HEK293 (cell line): Measurements from ENCODE around the gene SORBS2.

Source experiments
- CTCF ChIA-PET: fragments of 350-600 bp; formaldehyde crosslinking; extraction: SDS; loops from one replicate; lab custom pipeline; 2021; ENCODE audit warnings: antibody characterized with exemption; lab: Yijun Ruan, JAX
- POLR2A ChIA-PET: fragments of 300-600 bp; formaldehyde crosslinking; extraction: SDS; loops from one replicate; lab custom pipeline; 2020; ENCODE audit warnings: antibody characterized with exemption, inconsistent platforms; lab: Yijun Ruan, JAX
- H3K27ac ChIP-seq: fragments of 200-500 bp; sonication (Bioruptor generic); 2 replicates; pipeline ENCODE4 v1.5.1; 2014; ENCODE audit warnings: low read depth, low read length, control low read depth, inconsistent platforms; ENCODE audit errors: extremely low read depth
- H3K36me3 ChIP-seq, 2 experiments: fragments of 200-500 bp in 1 of 2; sonication (Bioruptor generic) in 1 of 2; 1 replicate in 1 of 2; 2 replicates in 1 of 2; pipeline ENCODE4 v1.5.1; 2014 to 2017; ENCODE audit warnings: inconsistent platforms in 2 of 2, low read length in 2 of 2; ENCODE audit not compliant: control insufficient read depth in 2 of 2, insufficient read depth in 1 of 2
- H3K4me1 ChIP-seq: fragments of 200-500 bp; sonication (Bioruptor generic); 2 replicates; pipeline ENCODE4 v1.5.1; 2014; ENCODE audit warnings: mild to moderate bottlenecking, low read length, inconsistent platforms; ENCODE audit not compliant: control insufficient read depth, insufficient read depth
- H3K4me3 ChIP-seq: 2 replicates; pipeline ENCODE4 v1.5.1; 2011; ENCODE audit warnings: low read depth, mild to moderate bottlenecking, control low read depth, low read length, moderate library complexity
- H3K9me3 ChIP-seq: fragments of 200-500 bp; sonication (Bioruptor generic); 2 replicates; pipeline ENCODE4 v1.5.1; 2014; ENCODE audit warnings: low read depth, low read length, inconsistent platforms; ENCODE audit not compliant: control insufficient read depth, insufficient read depth
- GLI2 ChIP-seq: fragments of 450-650 bp; formaldehyde crosslinking; IDR thresholded peaks from 2 replicates; pipeline ENCODE4; 2017; ENCODE audit warnings: missing biosample characterization, missing genetic modification characterization, low read depth, borderline replicate concordance
- GLI4 ChIP-seq: fragments of 450-650 bp; formaldehyde crosslinking; IDR thresholded peaks from 2 replicates; pipeline ENCODE4 v1.5.1; 2016; ENCODE audit warnings: missing biosample characterization, missing genetic modification characterization
- HOXC10 ChIP-seq: sonication (generic); formaldehyde crosslinking; IDR thresholded peaks from 2 replicates; pipeline ENCODE4 v1.8.1; 2023; ENCODE audit warnings: mild to moderate bottlenecking, missing genetic modification reagents
- PRDM10 ChIP-seq: fragments of 450-650 bp; formaldehyde crosslinking; IDR thresholded peaks from 2 replicates; pipeline ENCODE4 v1.5.1; 2016; ENCODE audit warnings: missing biosample characterization, missing genetic modification characterization
- PRDM4 ChIP-seq: fragments of 450-650 bp; formaldehyde crosslinking; IDR thresholded peaks from 2 replicates; pipeline ENCODE4 v1.5.1; 2017; ENCODE audit warnings: missing biosample characterization, missing genetic modification characterization
- SETDB1 ChIP-seq: IDR thresholded peaks from one replicate; pipeline ENCODE4 v1.6.1; 2017; ENCODE audit warnings: mild to moderate bottlenecking, low read length, moderate library complexity, mixed read lengths; ENCODE audit not compliant: insufficient read length
- ZNF221 ChIP-seq: fragments of 450-650 bp; formaldehyde crosslinking; IDR thresholded peaks from 2 replicates; pipeline ENCODE4 v1.5.1; 2017; ENCODE audit warnings: missing biosample characterization, missing genetic modification characterization, borderline replicate concordance
- ZNF248 ChIP-seq: fragments of 450-650 bp; formaldehyde crosslinking; IDR thresholded peaks from 2 replicates; pipeline ENCODE4 v1.5.1; 2017; ENCODE audit warnings: missing biosample characterization, missing genetic modification characterization
- ZNF292 ChIP-seq: fragments of 450-650 bp; formaldehyde crosslinking; IDR thresholded peaks from 2 replicates; pipeline ENCODE4 v1.5.1; 2016; ENCODE audit warnings: low read depth, missing biosample characterization, missing genetic modification characterization, borderline replicate concordance
- ZNF335 ChIP-seq: fragments of 450-650 bp; formaldehyde crosslinking; conservative IDR thresholded peaks from 2 replicates; pipeline ENCODE4 v1.5.1; 2016; ENCODE audit warnings: missing biosample characterization, missing genetic modification characterization
- ZNF362 ChIP-seq: fragments of 450-650 bp; formaldehyde crosslinking; IDR thresholded peaks from 2 replicates; pipeline ENCODE4 v1.5.1; 2016; ENCODE audit warnings: missing biosample characterization, missing genetic modification characterization
- ZNF501 ChIP-seq: fragments of 450-650 bp; formaldehyde crosslinking; IDR thresholded peaks from 2 replicates; pipeline ENCODE4 v1.5.1; 2016; ENCODE audit warnings: missing biosample characterization, missing genetic modification characterization
- ZNF510 ChIP-seq: fragments of 450-650 bp; formaldehyde crosslinking; IDR thresholded peaks from 2 replicates; pipeline ENCODE4 v1.5.1; 2018; ENCODE audit warnings: mild to moderate bottlenecking, missing genetic modification characterization, missing biosample characterization; ENCODE audit not compliant: insufficient replicate concordance
- ZNF571 ChIP-seq: fragments of 450-650 bp; formaldehyde crosslinking; IDR thresholded peaks from 2 replicates; pipeline ENCODE4 v1.5.0; 2017; ENCODE audit warnings: missing biosample characterization, missing genetic modification characterization
- ZNF76 ChIP-seq: fragments of 450-650 bp; formaldehyde crosslinking; IDR thresholded peaks from 2 replicates; pipeline ENCODE4; 2016; ENCODE audit warnings: low read depth, missing biosample characterization, missing genetic modification characterization, borderline replicate concordance
- ZXDB ChIP-seq: fragments of 450-650 bp; formaldehyde crosslinking; IDR thresholded peaks from 2 replicates; pipeline ENCODE4 v1.5.1; 2016; ENCODE audit warnings: missing biosample characterization, missing genetic modification characterization
- TF ChIP-seq, protein P1 (sequence below): fragments of 450-650 bp; formaldehyde crosslinking; IDR thresholded peaks from 2 replicates; pipeline ENCODE4 v1.5.1; 2017; ENCODE audit warnings: missing biosample characterization, mild to moderate bottlenecking, missing genetic modification characterization, moderate library complexity

The SORBS2 gene

DNA sequence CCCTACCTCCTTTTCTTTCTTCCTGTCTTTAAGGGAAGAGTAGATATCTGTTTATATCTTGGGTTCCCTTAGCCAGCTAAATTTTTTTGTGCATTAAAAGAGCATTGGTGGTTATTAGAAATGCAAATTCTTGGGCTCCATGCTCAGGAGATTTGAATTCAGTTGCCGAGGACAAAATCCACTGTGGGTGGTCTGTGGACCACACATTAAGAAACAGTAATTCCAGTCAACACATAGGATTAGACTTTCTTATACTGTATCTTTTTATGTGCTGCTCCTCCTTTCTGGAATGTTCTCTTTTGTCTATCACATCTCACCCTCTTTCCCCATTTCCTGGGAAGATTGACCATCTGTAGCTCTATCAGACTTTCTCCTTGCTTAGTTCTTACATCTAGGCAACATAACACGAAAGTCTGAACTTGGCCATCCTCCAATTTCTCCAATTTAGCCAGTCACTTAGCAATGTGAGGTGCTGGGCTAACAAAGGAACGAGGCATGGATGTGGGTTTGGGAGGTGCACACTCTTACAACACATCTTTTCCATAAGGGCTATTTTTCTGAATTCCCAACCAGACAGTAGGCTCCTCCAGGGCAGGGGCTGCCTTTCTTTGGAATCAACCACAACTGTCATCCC is 271.4 kb downstream of the SORBS2 start:
- Histone ChIP-seq H3K36me3 (no peaks in the 10 kb centered on the region), H3K4me3 (no peak overlapping the region), H3K4me1 (no peaks in the 10 kb centered on the region), H3K9me3 (no peaks in the 10 kb centered on the region), H3K27ac (no peak overlapping the region)
- CTCF ChIA-PET = no interaction called here
- TF ChIP-seq ZNF292 (tag by site-specific recombination) (no peak), ZNF335 (no peak), HOXC10 (CRISPR knock-in tag) (no peak), ZNF362 (no peak)
- POLR2A ChIA-PET = no interaction called here

DNA sequence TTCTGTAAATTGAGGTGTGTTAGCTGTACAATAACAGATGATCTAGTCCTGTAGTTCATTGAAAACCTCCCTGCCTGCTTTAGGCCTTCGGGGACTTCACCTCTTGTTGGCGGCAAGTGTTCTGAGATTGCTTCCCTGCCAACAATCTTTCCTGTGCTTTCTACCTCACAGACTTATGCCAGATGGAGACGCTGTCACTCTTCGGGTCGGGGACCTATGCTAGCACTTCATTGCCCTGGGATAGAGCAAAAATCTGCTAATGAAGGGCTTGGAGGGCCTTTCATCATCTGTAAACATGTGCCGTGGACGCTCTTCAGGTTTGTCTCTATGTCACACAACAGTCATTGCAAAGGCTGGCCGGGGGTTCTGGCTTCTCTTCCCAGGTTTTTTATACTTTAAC is 272.0 kb downstream of the SORBS2 start:
- H3K27ac ChIP-seq = no peak overlapping the region
- H3K4me3 ChIP-seq = no peak overlapping the region
- ChIA-PET CTCF (no interaction called here), POLR2A (no interaction called here)
- H3K36me3 ChIP-seq = no peaks in the 10 kb centered on the region
- H3K4me1 ChIP-seq = no peaks in the 10 kb centered on the region
- TF ChIP-seq, protein P1, sequence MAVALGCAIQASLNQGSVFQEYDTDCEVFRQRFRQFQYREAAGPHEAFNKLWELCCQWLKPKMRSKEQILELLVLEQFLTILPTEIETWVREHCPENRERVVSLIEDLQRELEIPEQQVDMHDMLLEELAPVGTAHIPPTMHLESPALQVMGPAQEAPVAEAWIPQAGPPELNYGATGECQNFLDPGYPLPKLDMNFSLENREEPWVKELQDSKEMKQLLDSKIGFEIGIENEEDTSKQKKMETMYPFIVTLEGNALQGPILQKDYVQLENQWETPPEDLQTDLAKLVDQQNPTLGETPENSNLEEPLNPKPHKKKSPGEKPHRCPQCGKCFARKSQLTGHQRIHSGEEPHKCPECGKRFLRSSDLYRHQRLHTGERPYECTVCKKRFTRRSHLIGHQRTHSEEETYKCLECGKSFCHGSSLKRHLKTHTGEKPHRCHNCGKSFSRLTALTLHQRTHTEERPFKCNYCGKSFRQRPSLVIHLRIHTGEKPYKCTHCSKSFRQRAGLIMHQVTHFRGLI (tag by site-specific recombination) = no peak
- TF ChIP-seq ZNF501 (tag by site-specific recombination) (no peak), PRDM4 (tag by site-specific recombination) (no peak), ZNF221 (tag by site-specific recombination) (no peak), ZNF335 (no peak), ZNF76 (tag by site-specific recombination) (no peak), SETDB1 (no peak), ZNF510 (tag by site-specific recombination) (no peak), PRDM10 (no peak), ZNF571 (tag by site-specific recombination) (no peak), GLI4 (tag by site-specific recombination) (no peak), ZXDB (tag by site-specific recombination) (no peak), GLI2 (tag by site-specific recombination) (no peak), ZNF248 (tag by site-specific recombination) (no peak)
- H3K9me3 ChIP-seq = no peaks in the 10 kb centered on the region
